CD8-positive, alpha-beta memory T cell (primary cell): ENCODE results near the gene SORCS2. TPM values are rescaled to one million over a fixed set of nuclear protein-coding genes. Genes with fewer than 3 reads are reported as not detected.

Source experiments
- CTCF ChIA-PET: fragments of 350-600 bp; sonication (Branson Sonifier 250); formaldehyde crosslinking; loops from one replicate; lab custom pipeline; 2021; ENCODE audit warnings: antibody characterized with exemption; lab: Charles Lee
- POLR2A ChIA-PET: fragments of 350-600 bp; sonication (Branson Sonifier 250); formaldehyde crosslinking; loops from one replicate; lab custom pipeline; 2021; ENCODE audit warnings: antibody characterized with exemption; lab: Charles Lee
- DNase-seq, 5 donors: peaks; one replicate each; pipeline versions ENCODE4 v3.0.0 to v3.0.0-alpha.2; 2020 to 2022; ENCODE audit warnings: mixed read lengths in 1 of 5
- H3K27ac ChIP-seq: one replicate; pipeline ENCODE4 v1.7.0; 2013; ENCODE audit warnings: low read depth, mild to moderate bottlenecking, low read length, moderate library complexity
- H3K27me3 ChIP-seq: 2 replicates; pipeline ENCODE4 v1.7.0; 2013; ENCODE audit warnings: low read length, mild to moderate bottlenecking; ENCODE audit not compliant: insufficient read depth, poor library complexity, severe bottlenecking
- H3K36me3 ChIP-seq: 2 replicates; pipeline ENCODE4 v1.7.0; 2013; ENCODE audit warnings: mild to moderate bottlenecking, low read length, moderate library complexity; ENCODE audit not compliant: insufficient read depth
- H3K4me1 ChIP-seq: 2 replicates; pipeline ENCODE4 v1.7.0; 2013; ENCODE audit warnings: mild to moderate bottlenecking, low read length, moderate library complexity; ENCODE audit not compliant: insufficient read depth
- H3K4me3 ChIP-seq: 2 replicates; pipeline ENCODE4 v1.7.0; 2013; ENCODE audit warnings: mild to moderate bottlenecking, low read length
- H3K9me3 ChIP-seq: 2 replicates; pipeline ENCODE4 v1.7.0; 2013; ENCODE audit warnings: mild to moderate bottlenecking, low read length
- H3K27ac Mint-ChIP-seq, 8 donors: one replicate each; pipeline ENCODE4 v1.8.0; 2020 to 2021; ENCODE audit warnings: mixed read lengths in 8 of 8, mild to moderate bottlenecking in 6 of 8, inconsistent platforms in 3 of 8, moderate library complexity in 3 of 8
- H3K27me3 Mint-ChIP-seq, 2 donors: one replicate each; pipeline ENCODE4 v1.8.0; 2020 to 2021; ENCODE audit warnings: mixed read lengths in 2 of 2, mild to moderate bottlenecking in 1 of 2, moderate library complexity in 1 of 2
- H3K36me3 Mint-ChIP-seq, 3 donors: one replicate each; pipeline ENCODE4 v1.8.0; 2020 to 2021; ENCODE audit warnings: mixed read lengths in 3 of 3, inconsistent platforms in 1 of 3, mild to moderate bottlenecking in 1 of 3
- H3K4me1 Mint-ChIP-seq, 3 donors: one replicate each; pipeline ENCODE4 v1.8.0; 2020 to 2021; ENCODE audit warnings: mixed read lengths in 3 of 3, inconsistent platforms in 1 of 3, mild to moderate bottlenecking in 1 of 3
- H3K4me3 Mint-ChIP-seq, 7 donors: one replicate each; pipeline ENCODE4 v1.8.0; 2020 to 2021; ENCODE audit warnings: mixed read lengths in 7 of 7, mild to moderate bottlenecking in 6 of 7, moderate library complexity in 4 of 7, inconsistent platforms in 2 of 7
- H3K9me3 Mint-ChIP-seq, 5 donors: one replicate each; pipeline ENCODE4 v1.8.0; 2020 to 2022; ENCODE audit warnings: mixed read lengths in 5 of 5, mild to moderate bottlenecking in 3 of 5, moderate library complexity in 2 of 5, inconsistent platforms in 1 of 5
- polyA plus RNA-seq: library from polyadenylated mRNA; unstranded; fragments of 300-500 nt; fragmentation: Illumina TruSeq; gene quantifications from one replicate; pipeline ENCODE4 v1.2.3, GENCODE V29; 2021
- total RNA-seq, 2 experiments: library from RNA; stranded (reverse); gene quantifications; one replicate each; pipeline ENCODE4 v1.2.3, GENCODE V29; 2021

The SORCS2 gene
- total and polyA plus RNA-seq, 3 experiments from 2014 or later = not detected

DNA sequence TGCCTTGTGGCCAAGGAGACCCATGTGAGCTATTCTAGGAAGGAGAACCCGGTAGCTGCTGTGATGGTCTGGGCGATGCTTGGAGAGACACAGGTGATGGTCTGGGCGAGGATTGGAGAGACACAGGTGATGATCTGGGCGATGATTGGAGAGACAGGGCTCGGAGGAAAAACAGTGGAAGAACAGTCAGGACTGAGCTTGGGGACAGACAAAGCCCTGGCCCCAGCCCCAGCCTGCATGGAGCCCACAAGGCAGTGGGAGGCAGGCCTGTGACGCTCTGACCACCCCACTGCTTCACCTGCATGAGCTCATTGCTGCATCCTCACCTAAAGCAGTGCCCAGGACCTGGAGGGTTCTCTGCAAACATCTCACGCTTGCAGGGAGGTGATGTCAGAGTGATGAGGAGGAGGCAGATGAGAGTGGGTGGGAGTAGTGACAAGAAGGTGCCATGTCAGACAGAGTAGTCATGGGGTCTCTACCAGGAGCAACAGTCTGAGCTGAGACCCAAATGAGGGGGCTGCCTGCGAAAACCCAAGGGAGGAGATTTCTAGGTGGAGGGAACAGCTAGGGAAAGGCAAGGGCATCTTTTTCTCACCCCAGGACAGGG lies 278.3 kb downstream of the SORCS2 start:
- Histone ChIP-seq H3K27ac (no peak overlapping the region), H3K9me3 (no peaks in the 10 kb centered on the region), H3K36me3 (no peaks in the 10 kb centered on the region), H3K4me3 (no peak overlapping the region), H3K27me3 (no peaks in the 10 kb centered on the region), H3K4me1 (no peaks in the 10 kb centered on the region)
- Mint-ChIP-seq H3K4me3 (no peak overlapping the region), H3K9me3 (peaks cover 0 to 1% (median 0%) of the 10 kb centered on the region in 5 donors), H3K27me3 (peaks cover 16 to 18% of the 10 kb centered on the region in 2 donors), H3K4me1 (no peaks in the 10 kb centered on the region), H3K36me3 (no peaks in the 10 kb centered on the region), H3K27ac (no peak overlapping the region)
- DNase-seq = no peak
- ChIA-PET CTCF (no interaction called here), POLR2A (no interaction called here)

DNA sequence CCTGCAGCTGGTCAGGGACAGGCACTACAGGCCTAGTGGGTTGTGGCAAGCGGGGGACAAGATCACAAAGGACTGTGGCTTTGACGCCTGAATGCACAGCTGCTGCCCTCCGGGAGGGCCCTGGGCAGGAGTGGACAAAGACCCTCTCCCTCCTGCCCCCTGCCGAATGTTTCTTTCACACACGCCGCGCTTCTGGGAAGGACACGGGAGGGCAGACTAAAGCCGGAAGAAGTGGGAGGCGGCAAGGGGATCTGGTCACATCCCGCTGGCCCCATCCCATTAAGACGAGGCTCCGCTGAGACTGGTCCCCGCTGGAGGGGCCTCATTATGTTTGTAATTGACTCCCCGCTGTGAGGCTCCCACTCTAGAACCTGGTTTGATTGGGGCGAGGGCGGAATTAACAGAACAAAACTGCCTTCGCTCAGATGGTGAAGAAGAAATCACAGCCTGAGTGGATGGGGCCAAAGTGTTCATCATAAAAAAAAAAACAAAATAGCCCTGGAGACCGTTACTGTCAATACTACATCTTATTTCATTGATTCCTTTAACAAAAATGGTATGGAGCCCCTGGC lies 280.2 kb downstream of the SORCS2 start:
- Histone ChIP-seq H3K4me3 (no peak overlapping the region), H3K27ac (no peak overlapping the region), H3K4me1 (no peaks in the 10 kb centered on the region), H3K27me3 (no peaks in the 10 kb centered on the region), H3K9me3 (no peaks in the 10 kb centered on the region), H3K36me3 (no peaks in the 10 kb centered on the region)
- Mint-ChIP-seq H3K36me3 (no peaks in the 10 kb centered on the region), H3K27ac (peak overlapping the region in 1 of 8 donors; percentile 81), H3K4me3 (no peak overlapping the region), H3K4me1 (no peaks in the 10 kb centered on the region), H3K9me3 (no peaks in the 10 kb centered on the region), H3K27me3 (peaks cover 15 to 16% of the 10 kb centered on the region in 2 donors)
- ChIA-PET POLR2A (no interaction called here), CTCF (no interaction called here)
- DNase-seq = no peak

DNA sequence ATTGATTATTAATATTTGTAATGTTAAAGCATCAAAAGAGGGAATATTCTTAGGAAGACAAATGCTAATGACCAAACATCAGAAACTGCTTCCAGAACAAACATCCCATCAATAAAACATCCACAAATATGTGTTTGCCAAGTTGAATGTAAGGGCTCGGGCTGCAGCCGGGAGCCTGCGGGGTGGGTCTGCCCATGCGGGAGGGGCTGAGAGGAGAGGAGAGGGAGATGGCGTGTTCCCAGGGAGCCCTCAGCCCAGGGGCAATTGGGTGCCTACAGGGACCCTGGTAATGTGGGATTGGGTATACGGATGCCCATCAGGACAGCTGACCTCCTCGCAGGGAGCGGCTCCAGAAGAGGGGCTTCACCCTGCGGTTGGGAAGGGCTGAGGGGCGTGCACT lies 280.7 kb downstream of the SORCS2 start:
- CTCF ChIA-PET = no interaction called here
- Mint-ChIP-seq H3K36me3 (no peaks in the 10 kb centered on the region), H3K27ac (peak overlapping the region in 1 of 8 donors; percentile 86), H3K9me3 (no peaks in the 10 kb centered on the region), H3K4me3 (no peak overlapping the region), H3K27me3 (peaks cover 15 to 16% of the 10 kb centered on the region in 2 donors), H3K4me1 (no peaks in the 10 kb centered on the region)
- DNase-seq = no peak
- POLR2A ChIA-PET = no interaction called here
- Histone ChIP-seq H3K27me3 (no peaks in the 10 kb centered on the region), H3K9me3 (no peaks in the 10 kb centered on the region), H3K4me3 (no peak overlapping the region), H3K4me1 (no peaks in the 10 kb centered on the region), H3K36me3 (no peaks in the 10 kb centered on the region), H3K27ac (no peak overlapping the region)

DNA sequence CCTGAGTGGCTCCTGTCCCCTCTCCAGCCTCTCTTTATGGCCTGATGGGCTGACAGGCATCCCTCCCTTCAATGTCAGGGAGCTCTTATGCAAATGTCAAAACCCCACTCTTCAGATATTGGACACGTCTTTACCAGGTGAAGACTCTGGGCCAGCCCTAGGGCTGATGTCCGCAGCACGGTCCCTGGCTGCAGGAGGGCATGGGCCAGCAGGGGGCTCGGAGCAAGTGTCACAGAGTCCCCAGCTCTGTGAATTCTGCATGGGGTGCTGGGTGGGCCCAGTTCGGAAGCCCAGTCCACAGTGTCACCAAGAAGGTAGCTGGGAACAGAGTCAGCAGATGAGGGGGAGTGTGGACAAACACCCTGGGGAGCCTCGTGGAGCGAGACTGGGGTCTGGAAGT lies 282.0 kb downstream of the SORCS2 start:
- H3K27ac Mint-ChIP-seq = no peak overlapping the region
- Histone ChIP-seq H3K9me3 (no peaks in the 10 kb centered on the region), H3K4me1 (no peaks in the 10 kb centered on the region), H3K27ac (no peak overlapping the region), H3K36me3 (no peaks in the 10 kb centered on the region), H3K27me3 (no peaks in the 10 kb centered on the region), H3K4me3 (no peak overlapping the region)
- H3K36me3 Mint-ChIP-seq = no peaks in the 10 kb centered on the region
- no peak overlapping the region for H3K4me3 Mint-ChIP-seq
- peaks cover 15 to 16% of the 10 kb centered on the region in 2 donors for H3K27me3 Mint-ChIP-seq
- DNase-seq = no peak
- ChIA-PET POLR2A (no interaction called here), CTCF (no interaction called here)
- no peaks in the 10 kb centered on the region for H3K9me3 Mint-ChIP-seq
- H3K4me1 Mint-ChIP-seq = no peaks in the 10 kb centered on the region

DNA sequence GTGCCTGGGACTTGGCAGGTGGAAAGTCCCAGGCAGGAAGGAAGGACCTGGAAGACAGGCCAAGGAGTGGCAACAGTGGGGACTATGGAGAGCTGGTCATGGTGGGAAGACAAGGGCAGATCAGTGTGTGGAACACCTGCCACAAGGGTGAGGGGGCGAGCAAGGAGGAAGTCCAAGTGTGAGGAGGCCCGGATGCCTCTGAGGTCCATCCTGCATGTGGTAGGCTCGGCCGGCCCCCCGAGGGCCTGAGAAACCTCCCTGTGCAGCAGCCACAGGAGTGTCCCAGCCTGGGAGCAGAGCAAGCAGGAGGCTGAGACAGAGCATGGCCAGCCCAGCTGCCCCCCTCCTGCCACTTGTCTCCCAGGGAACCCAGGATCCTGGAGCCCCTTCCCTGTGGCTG lies 282.9 kb downstream of the SORCS2 start:
- Mint-ChIP-seq H3K27ac (no peak overlapping the region), H3K9me3 (no peaks in the 10 kb centered on the region), H3K4me1 (no peaks in the 10 kb centered on the region), H3K27me3 (peaks cover 15 to 16% of the 10 kb centered on the region in 2 donors), H3K4me3 (no peak overlapping the region), H3K36me3 (no peaks in the 10 kb centered on the region)
- CTCF ChIA-PET = no interaction called here
- H3K4me1 ChIP-seq = no peaks in the 10 kb centered on the region
- DNase-seq = no peak
- H3K4me3 ChIP-seq = no peak overlapping the region
- H3K27ac ChIP-seq = no peak overlapping the region
- no peaks in the 10 kb centered on the region for H3K9me3 ChIP-seq
- no peaks in the 10 kb centered on the region for H3K36me3 ChIP-seq
- POLR2A ChIA-PET = no interaction called here
- no peaks in the 10 kb centered on the region for H3K27me3 ChIP-seq

DNA sequence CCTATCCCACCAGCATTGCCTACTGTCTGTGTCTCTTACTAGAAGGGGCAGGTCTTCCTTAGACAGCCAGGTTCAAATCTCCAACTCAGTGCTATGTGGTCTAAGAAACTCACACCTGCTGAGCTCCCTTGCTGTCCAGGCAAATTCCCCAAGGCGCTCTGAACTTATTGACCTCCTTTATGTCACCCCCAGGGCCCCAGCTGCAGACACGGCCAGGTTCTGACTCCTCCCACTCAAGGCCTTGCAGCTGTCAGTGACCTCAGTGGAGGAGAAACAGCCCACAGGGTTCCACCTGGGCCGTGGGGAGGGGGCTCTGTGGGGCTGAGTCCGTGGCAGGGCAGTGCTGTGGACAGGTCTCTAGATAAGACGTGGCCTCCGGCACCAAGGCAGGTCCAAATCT lies 284.5 kb downstream of the SORCS2 start:
- Mint-ChIP-seq H3K4me1 (no peaks in the 10 kb centered on the region), H3K27ac (peak overlapping the region in 1 of 8 donors; percentile 65), H3K36me3 (no peaks in the 10 kb centered on the region), H3K9me3 (no peaks in the 10 kb centered on the region), H3K4me3 (no peak overlapping the region), H3K27me3 (peaks cover 13 to 15% of the 10 kb centered on the region in 2 donors)
- Histone ChIP-seq H3K27ac (no peak overlapping the region), H3K4me3 (no peak overlapping the region), H3K4me1 (no peaks in the 10 kb centered on the region), H3K27me3 (no peaks in the 10 kb centered on the region), H3K36me3 (no peaks in the 10 kb centered on the region), H3K9me3 (no peaks in the 10 kb centered on the region)
- no peak for DNase-seq
- CTCF ChIA-PET = no interaction called here
- POLR2A ChIA-PET = no interaction called here

DNA sequence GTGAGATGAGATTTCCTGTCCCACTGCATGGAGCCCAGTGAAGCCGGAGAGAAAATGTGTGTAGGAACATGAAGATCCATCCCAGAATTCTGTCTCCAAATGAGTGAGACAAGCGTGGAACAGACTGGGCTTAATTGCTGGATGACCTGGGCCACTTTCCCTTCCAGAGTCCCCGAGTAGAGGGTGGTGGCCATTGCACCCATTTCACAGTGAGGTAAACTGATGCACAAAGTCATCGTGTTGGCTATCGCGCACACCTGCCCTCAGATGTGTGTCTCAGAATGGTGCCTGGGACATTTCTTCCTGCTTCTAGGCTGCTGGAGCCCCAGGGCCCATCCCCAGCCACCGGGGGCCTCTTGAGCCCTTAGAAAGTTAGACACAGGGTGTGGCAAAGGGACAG lies 285.4 kb downstream of the SORCS2 start:
- H3K9me3 Mint-ChIP-seq = no peaks in the 10 kb centered on the region
- CTCF ChIA-PET = no interaction called here

DNA sequence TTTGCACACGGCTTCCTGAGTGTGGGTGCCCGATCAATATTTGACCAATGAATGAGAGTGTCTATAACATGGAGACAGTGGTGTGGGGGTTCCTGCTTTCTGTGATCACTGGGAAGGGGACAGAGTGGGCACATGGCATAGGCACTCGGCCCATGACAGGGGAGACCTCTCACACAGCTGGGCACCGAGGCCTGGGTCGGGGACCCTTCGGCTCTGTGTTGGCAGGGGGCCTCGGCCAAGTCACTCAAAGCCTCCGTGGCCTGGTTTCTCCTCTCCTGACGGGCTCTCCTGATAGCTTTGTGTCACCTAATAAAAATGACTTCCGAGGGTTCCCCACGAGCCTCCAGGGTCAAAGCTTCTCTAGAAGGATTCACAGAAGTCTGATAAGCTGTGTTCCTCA lies 286.3 kb downstream of the SORCS2 start:
- H3K4me3 Mint-ChIP-seq = no peak overlapping the region
- POLR2A ChIA-PET = no interaction called here
- CTCF ChIA-PET = no interaction called here

More for the DNA sequence above, 285.4 kb downstream of the SORCS2 start:
- Mint-ChIP-seq H3K36me3 (no peaks in the 10 kb centered on the region), H3K27ac (no peak overlapping the region), H3K27me3 (peaks cover 5 to 7% of the 10 kb centered on the region in 2 donors), H3K4me1 (no peaks in the 10 kb centered on the region), H3K4me3 (no peak overlapping the region)
- Histone ChIP-seq H3K4me1 (no peaks in the 10 kb centered on the region), H3K9me3 (no peaks in the 10 kb centered on the region), H3K27ac (no peak overlapping the region), H3K4me3 (no peak overlapping the region), H3K36me3 (no peaks in the 10 kb centered on the region), H3K27me3 (no peaks in the 10 kb centered on the region)
- no peak for DNase-seq
- POLR2A ChIA-PET = no interaction called here

More for the DNA sequence above, 286.3 kb downstream of the SORCS2 start:
- H3K27ac Mint-ChIP-seq = no peak overlapping the region
- Histone ChIP-seq H3K9me3 (no peaks in the 10 kb centered on the region), H3K4me3 (no peak overlapping the region), H3K27ac (no peak overlapping the region), H3K27me3 (no peaks in the 10 kb centered on the region), H3K36me3 (no peaks in the 10 kb centered on the region), H3K4me1 (no peaks in the 10 kb centered on the region)
- H3K27me3 Mint-ChIP-seq = peaks cover 0 to 2% of the 10 kb centered on the region in 2 donors
- H3K9me3 Mint-ChIP-seq = no peaks in the 10 kb centered on the region
- no peaks in the 10 kb centered on the region for H3K4me1 Mint-ChIP-seq
- H3K36me3 Mint-ChIP-seq = no peaks in the 10 kb centered on the region
- DNase-seq = no peak
